HUES6 (cell line): ENCODE measurements around the gene IFNA7.
"Not testable (repeated sequence)": the region's sequence is repeated elsewhere in the genome, so short reads cannot be mapped to it uniquely, and the experiment has no call there.

Source experiments
- H3K27ac ChIP-seq: 2 replicates; pipeline ENCODE4 v1.7.0; 2013; ENCODE audit warnings: low read depth, mild to moderate bottlenecking, low read length, inconsistent platforms
- H3K27me3 ChIP-seq: 2 replicates; pipeline ENCODE4 v1.6.1; 2013; ENCODE audit warnings: low read length; ENCODE audit not compliant: control insufficient read depth, insufficient read depth
- H3K36me3 ChIP-seq: 2 replicates; pipeline ENCODE4 v1.6.1; 2013; ENCODE audit warnings: low read length; ENCODE audit not compliant: control insufficient read depth, insufficient read depth
- H3K4me1 ChIP-seq: 2 replicates; pipeline ENCODE4 v1.6.1; 2013; ENCODE audit warnings: low read length; ENCODE audit not compliant: control insufficient read depth, insufficient read depth
- H3K4me3 ChIP-seq: 2 replicates; pipeline ENCODE4 v1.5.1; 2013; ENCODE audit warnings: low read depth, low read length
- H3K9ac ChIP-seq: one replicate; pipeline ENCODE4 v1.6.1; 2013; ENCODE audit warnings: mild to moderate bottlenecking, low read length
- H3K9me3 ChIP-seq: 2 replicates; pipeline ENCODE4 v1.6.1; 2013; ENCODE audit warnings: low read depth, low read length; ENCODE audit not compliant: control insufficient read depth, insufficient read depth

IFNA7 gene

DNA sequence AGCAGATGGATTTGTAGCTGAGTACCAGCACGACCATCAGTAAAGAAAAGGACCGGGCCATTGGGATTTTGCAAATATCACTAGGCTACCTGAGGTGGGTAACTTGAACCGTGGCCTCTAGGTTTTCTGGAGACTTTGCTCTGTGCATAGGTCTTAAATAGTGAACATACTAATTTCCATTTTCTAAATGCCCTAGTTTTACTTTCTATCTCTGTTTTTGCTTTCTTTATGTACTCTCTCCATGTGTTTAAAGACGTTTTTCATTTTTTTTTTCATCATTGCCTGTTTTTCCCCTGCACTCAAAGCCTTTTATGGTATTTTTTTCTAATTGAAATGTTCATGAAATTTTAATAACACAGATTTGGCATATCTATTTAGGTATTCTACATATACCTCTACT is at the start of gene IFNA7:
IFNA7 (minus strand) TSS at position 101 of the 400 bp plus-strand sequence; CDS start at position 61, 40 bp downstream.
- not testable (repeated sequence) for H3K27me3 ChIP-seq, H3K27ac ChIP-seq, H3K9me3 ChIP-seq, H3K4me1 ChIP-seq, H3K36me3 ChIP-seq, H3K4me3 ChIP-seq, H3K9ac ChIP-seq

DNA sequence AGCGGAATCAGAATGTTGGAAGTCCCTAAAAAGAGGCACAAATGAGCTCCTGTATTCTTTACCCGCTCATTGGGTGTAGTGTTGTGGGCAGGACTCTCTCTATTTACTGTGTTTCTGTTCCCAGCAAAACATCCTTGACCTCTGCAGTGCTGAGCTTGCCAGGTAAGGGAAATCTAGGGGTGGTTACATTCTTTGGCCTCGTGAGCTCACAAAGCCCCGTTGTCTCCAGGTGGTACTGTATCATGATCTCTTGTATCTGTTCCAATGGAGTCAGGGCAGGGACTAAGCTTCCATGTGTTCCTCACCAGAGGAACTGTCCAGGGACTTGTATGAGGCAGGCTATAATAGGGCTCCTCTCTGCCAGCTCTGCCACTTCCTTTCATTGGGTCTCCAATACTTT is 49.6 kb upstream of the IFNA7 start:
- Histone ChIP-seq H3K36me3 (no peaks in the 10 kb centered on the region), H3K4me3 (no peak overlapping the region), H3K9ac (no peak overlapping the region), H3K27me3 (peaks cover 22% of the 10 kb centered on the region), H3K9me3 (no peaks in the 10 kb centered on the region), H3K4me1 (peaks cover 6% of the 10 kb centered on the region; the same call in 1 of the 2 replicates), H3K27ac (no peak overlapping the region)

DNA sequence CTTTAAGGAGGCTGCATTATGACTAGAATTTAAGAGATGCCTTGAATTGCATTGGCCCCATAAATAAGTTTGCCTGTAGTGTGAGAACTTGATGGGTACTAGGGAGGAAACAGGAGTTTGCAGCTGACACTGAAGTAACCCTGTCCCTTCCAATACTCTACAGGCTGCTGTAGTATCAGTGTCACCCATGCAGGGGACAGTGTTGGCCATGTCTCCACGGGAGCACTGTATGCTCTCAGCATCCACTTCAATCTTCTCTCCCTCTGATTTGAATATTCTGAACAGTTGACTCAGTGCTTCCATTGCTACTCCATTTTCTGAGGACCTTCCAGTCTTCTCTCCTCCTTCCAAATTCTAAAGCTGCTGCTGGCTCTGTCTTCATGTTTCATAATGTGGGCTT is 49.2 kb upstream of the IFNA7 start:
- Histone ChIP-seq H3K27me3 (peaks cover 17% of the 10 kb centered on the region), H3K9ac (no peak overlapping the region), H3K27ac (no peak overlapping the region), H3K4me3 (no peak overlapping the region), H3K36me3 (no peaks in the 10 kb centered on the region), H3K9me3 (no peaks in the 10 kb centered on the region), H3K4me1 (peaks cover 6% of the 10 kb centered on the region; the same call in 1 of the 2 replicates)

- Histone ChIP-seq H3K36me3 (no peaks in the 10 kb centered on the region), H3K4me1 (no peaks in the 10 kb centered on the region), H3K27ac (no peak overlapping the region), H3K4me3 (no peak overlapping the region), H3K27me3 (peaks cover 4% of the 10 kb centered on the region; the same call in 1 of the 2 replicates), H3K9me3 (no peaks in the 10 kb centered on the region), H3K9ac (no peak overlapping the region)
Measured at GRCh38 chr9:21244836-21245235, 42.8 kb upstream of the IFNA7 start.

DNA sequence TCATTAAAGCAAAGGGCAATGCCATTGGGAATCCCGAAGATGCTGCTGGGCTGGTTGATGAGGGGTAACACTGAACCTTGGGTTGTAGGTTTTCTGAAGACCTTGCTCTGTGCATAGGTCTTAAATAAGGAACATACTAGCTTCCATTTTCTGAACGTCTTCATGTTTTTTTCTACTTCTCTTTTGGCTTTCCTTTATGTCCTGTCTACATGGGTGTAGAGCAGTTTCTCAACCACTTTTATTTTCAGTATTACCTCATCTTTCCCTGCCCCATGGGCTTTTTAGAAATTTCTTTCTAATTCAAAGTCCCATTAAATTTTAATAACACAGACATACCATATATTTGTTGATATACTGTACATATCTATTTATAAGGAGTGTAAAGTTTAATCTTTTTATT is 37.9 kb upstream of the IFNA7 start, which contains the start of gene IFNA14:
IFNA14 (minus strand) TSS at position 95 of the 400 bp plus-strand sequence; CDS start at position 25, 70 bp downstream.
- Histone ChIP-seq H3K4me3 (no peak within 1 kb of the TSS), H3K27ac (no peak within 1 kb of the TSS), H3K36me3 (no peaks in the 10 kb centered on the region), H3K4me1 (no peaks in the 10 kb centered on the region), H3K9ac (no peak within 1 kb of the TSS), H3K27me3 (peaks cover 7% of the 10 kb centered on the region; the same call in 1 of the 2 replicates), H3K9me3 (no peaks in the 10 kb centered on the region)

DNA sequence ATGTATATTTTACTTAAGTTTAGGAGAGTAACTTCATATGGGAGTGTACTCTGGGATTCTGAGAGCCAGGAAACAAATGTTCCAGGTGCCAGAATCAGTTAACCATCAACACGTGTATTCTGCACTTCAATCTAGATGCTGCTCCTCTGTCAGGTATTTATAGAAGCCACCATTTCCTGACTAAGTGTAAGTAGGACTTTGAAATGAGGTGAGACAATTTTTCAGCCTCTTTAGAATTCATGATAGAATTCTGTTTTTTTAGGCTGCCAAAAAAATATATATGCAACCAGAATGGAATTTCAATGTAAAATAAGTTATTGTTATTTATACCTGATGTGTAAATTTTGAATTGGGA is 34.3 kb upstream of the IFNA7 start:
- H3K9me3 ChIP-seq, H3K4me1 ChIP-seq, H3K27ac ChIP-seq, H3K9ac ChIP-seq, H3K36me3 ChIP-seq, H3K27me3 ChIP-seq, H3K4me3 ChIP-seq: not testable (repeated sequence)

DNA sequence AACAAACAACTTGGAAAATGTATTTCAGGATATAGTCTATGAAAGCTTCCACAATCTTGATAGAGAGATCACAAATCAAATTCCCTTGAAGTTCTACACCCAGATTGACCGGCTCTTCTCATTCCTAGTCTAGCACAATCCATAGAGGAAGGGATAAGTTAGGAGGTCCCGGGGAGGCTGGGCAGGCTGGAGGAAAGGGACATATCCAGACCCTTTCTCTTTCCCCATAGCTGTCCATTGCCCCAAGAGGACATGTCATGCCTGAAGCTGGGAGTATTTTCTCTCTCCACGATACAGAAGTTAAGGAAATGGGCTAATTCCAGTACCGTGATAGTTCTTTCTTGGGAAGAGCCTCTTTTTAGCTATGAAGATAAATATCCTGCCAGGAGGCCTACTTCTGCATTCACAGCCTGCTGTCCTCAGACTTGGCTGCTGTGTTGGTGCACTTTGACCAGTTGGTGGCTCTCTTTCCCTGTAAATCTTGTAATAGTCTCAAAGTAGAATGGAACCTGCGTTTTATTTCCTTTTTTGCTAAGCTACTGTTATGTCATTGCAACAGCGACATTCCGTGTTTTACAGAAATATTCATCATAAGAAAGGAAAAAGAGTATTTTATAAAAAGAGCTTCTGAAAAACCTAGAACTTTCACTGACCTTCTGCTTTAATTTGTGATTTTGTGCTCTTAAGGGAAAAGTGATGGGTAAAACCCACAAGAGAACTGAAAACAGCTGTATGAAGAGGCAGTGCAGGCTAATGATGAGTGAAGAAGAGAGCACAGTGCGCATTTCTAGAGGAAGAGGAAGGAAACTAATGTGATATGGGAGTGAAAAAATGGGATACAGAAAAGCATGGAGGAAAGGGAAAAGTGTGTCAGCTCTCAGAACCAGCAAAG is 33.7 kb upstream of the IFNA7 start:
- H3K9ac ChIP-seq, H3K4me1 ChIP-seq, H3K27me3 ChIP-seq, H3K4me3 ChIP-seq, H3K36me3 ChIP-seq, H3K9me3 ChIP-seq, H3K27ac ChIP-seq: not testable (repeated sequence)

GRCh38 chr9:21234153-21234687 is 32.2 kb upstream of the IFNA7 start:
- Histone ChIP-seq H3K4me3 (no peak overlapping the region), H3K36me3 (no peaks in the 10 kb centered on the region), H3K27ac (no peak overlapping the region), H3K4me1 (no peaks in the 10 kb centered on the region), H3K27me3 (no peaks in the 10 kb centered on the region; the same call in 1 of the 2 replicates), H3K9ac (no peak overlapping the region), H3K9me3 (no peaks in the 10 kb centered on the region)

DNA sequence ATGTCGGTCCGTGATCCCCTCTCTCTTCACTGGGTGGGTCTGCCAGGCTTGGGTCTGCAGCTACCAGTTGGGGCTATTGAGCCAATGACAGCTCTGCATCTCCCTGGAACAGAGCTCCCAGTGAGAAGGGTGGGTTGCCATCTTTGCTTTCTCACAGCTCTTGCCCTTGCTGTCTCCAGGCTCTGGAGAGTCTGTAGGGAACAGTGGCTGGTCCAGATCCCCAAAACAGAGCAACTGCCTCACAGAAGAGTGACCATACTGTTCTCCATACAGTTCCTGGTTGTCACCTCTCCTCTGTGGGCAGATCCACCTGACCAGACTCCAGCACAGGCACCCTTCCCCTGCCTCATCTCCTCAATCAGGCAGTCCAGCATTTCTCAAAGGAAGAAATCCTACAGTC is 31.3 kb upstream of the IFNA7 start:
- H3K9me3 ChIP-seq, result no peaks in the 10 kb centered on the region
- no peak overlapping the region for H3K9ac ChIP-seq
- H3K27ac ChIP-seq, result no peak overlapping the region
- no peaks in the 10 kb centered on the region for H3K36me3 ChIP-seq
- H3K4me1 ChIP-seq, result no peaks in the 10 kb centered on the region
- H3K27me3 ChIP-seq, result no peaks in the 10 kb centered on the region; the same call in 1 of the 2 replicates
- no peak overlapping the region for H3K4me3 ChIP-seq

- no peaks in the 10 kb centered on the region; the same call in 1 of the 2 replicates for H3K27me3 ChIP-seq
- no peak within 1 kb of the TSS for H3K4me3 ChIP-seq
- H3K9ac ChIP-seq, result no peak within 1 kb of the TSS
- H3K27ac ChIP-seq, result no peak within 1 kb of the TSS
- H3K4me1 ChIP-seq, result no peaks in the 10 kb centered on the region
- H3K9me3 ChIP-seq, result no peaks in the 10 kb centered on the region
- no peaks in the 10 kb centered on the region for H3K36me3 ChIP-seq
Measured at GRCh38 chr9:21228122-21228521, 26.1 kb upstream of the IFNA7 start, which contains the start of gene IFNA17. Gene IFNA17, minus strand, starts transcription at chr9:21228222. Its CDS starts 49 bp downstream, at chr9:21228173.

- not testable (repeated sequence) for H3K9me3 ChIP-seq, H3K27me3 ChIP-seq, H3K4me3 ChIP-seq, H3K36me3 ChIP-seq, H3K27ac ChIP-seq, H3K9ac ChIP-seq, H3K4me1 ChIP-seq
Measured at GRCh38 chr9:21217211-21217610, 15.2 kb upstream of the IFNA7 start, which contains the start of gene IFNA16. Gene IFNA16, minus strand, starts transcription at chr9:21217311. Its CDS starts 6 bp downstream, at chr9:21217305.
